NCI-H2196 (cell line): ENCODE data around the gene TMEM231.
A peak's percentile ranks its signal among the peaks of the same experiment; 100 is the strongest.
"Not testable (repeated sequence)": the region's sequence is repeated elsewhere in the genome, so short reads cannot be mapped to it uniquely, and the experiment has no call there.

Experiments used
- DNase-seq: peaks from one replicate; lab custom pipeline; 2025; ENCODE audit not compliant: unreplicated experiment; lab: John Stamatoyannopoulos, UW

Gene TMEM231

DNA sequence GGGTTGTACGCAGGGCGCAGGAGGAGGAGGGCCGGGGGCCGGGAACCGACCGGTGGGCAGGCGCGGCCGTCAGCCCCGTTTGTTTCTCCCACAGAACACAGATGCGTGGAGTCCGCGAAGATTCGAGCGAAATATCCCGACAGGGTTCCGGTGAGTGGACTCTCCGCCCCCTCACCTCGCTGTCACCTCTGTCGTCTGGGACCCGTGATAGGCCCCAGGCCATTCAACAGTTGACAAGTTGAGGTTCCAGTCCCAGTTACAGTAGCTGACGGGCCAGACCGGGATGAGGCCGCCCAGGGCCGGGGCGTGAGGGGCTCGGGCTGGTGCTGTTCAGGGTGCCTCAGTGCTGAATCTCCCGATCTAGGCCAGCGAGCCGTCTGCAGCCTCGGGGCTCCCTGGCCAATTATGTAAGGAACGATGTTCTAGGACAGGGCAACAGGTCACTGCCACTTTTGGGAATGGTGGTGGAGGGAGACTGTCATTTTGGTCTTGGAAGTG, 10.8 kb upstream of the TMEM231 start:
- no peak for DNase-seq

DNA sequence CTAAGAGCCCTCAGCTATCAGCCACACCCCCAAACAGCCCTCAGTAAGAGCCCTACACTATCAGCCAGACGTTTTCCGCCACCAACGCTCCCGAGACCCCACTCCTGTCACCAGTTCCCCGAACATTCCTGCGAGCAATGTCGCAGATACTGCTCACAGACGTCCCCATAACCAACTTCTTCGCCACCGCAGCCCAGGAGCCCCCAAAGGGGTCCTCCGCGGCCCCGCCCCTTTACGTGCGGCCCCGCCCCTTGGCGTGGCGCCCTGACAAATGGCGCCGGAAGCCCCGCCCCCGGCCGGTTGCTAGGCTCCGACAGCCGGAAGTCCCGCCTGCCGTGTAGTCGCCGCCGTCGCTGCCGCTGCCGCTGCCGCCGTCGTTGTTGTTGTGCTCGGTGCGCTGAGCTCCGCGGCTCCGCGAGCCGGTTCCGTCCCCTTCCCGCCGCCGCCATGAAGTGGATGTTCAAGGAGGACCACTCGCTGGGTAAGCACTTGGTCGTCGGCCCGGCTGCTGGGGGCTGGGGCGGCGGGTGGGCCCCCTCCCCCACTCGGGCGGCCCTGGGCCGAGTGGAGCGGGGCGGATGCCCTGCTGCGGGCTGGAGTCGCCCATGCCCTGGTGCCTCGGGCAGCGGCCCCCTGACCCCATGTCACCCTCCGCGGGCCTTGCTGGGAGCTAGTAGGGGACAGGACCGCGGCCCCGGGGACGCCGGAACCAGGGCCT, 10.1 kb upstream of the TMEM231 start, which contains the start of gene GABARAPL2:
GABARAPL2 (plus strand) TSS at position 340 of the 718 bp plus-strand sequence; CDS start at position 448, 108 bp downstream.
- DNase-seq = peak; percentile 62

DNA sequence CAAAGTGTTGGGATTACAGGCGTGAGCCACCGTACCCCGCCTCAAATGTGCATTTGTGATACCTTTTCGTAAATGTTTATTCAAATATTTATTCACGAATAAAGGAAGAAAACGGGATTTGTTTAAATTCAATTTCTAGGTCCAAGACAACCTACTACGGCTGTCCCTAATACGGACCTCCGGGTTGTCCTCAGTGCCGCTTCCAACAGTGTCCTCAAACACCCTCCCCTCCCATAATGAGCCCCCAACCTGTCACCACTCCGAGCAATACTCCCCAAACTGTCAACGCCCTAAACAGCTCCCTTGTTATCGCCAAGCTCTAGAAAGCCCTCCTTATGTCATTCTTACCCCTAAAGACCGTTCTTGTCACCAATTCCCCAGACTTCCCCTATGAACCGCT, 9.6 kb upstream of the TMEM231 start:
- no peak for DNase-seq

DNA sequence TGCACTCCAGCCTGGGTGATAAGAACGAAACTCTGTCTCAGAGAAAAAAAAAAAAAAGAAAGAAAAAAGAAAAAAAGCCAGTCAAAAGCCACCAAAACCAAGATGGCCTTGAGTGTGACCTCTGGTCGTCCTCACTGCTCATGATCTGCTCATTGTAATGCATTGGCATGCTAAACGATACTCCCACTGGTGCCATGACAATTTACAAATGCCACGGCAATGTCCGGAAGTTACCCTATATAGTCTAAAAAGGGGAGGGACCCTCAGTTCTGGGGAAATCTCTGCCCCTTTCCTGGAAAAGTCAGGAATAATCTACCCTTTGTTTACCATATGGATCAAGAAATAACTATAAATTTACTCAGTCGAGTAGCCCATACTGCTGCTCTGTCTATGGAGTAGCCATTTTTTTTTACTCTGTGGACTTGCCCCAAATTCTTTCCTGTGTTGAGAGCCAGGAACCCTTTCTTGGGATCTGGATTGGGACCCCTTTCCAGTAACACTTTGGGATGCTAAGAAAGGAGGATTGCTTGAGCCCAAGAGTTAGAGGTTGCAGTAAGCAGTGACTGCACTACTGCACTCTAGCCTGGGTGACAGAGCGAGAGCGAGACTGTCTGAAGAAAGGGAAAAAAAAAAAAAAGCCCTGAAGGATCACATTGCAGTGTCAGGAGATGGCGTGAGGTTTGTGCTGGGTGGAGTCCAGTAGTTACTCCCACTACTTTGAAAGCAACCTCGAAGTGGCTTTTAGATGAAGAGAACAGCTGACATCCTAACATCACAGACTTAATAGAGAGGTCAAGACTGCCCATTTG, 3.7 kb upstream of the TMEM231 start:
- DNase-seq = no peak

DNA sequence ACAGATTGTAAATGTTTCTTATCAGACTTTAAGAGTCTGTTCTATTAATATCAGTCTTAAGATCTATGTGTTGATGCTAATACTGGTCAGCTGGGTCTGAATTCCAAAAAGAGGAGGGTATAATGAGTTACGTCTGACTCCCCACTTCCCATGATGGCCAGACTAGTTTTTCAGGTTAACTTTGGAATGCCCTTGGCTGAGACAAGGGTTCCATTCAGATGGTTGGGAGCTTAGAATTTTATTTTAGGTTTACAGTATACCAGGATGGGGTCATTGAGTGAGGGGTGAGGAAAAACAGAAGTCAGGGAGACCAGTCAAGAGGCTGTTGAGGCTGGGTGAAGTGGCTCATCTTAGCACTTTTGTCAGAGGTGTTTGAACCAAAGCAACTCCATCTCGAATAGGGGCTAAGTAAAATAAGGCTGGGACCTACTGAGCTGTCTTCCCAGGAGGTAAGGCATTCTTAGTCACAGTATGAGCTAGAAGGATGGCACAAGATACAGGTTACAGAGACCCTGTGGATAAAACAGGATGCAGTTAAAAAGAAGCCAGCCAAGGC, 2.9 kb upstream of the TMEM231 start:
- no peak for DNase-seq

DNA sequence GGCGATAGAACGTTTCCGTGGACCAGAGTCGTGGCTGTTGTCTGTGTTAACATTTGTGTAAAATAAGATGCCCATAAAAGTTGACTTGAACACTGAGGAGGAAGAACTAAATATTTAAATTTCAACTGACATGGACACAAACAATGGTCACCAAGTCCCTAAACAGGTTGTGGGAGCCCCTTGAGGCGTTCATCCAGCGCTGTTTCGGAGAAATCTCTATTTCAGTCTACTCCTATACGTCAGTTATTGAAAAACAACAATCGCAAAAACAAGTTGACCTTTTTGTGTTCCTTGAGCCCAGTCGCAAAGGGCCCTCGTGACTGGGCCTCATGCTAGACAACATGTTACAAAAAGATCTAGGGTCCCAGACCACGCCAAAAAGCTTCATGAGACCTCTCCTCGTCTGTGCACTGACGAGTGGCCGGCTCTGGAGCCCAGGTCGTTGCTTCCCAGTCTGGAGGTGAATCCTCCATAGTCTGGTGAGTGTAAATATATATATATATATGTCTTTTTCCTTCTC, 439 bp upstream of the TMEM231 start:
- DNase-seq = no peak

DNA sequence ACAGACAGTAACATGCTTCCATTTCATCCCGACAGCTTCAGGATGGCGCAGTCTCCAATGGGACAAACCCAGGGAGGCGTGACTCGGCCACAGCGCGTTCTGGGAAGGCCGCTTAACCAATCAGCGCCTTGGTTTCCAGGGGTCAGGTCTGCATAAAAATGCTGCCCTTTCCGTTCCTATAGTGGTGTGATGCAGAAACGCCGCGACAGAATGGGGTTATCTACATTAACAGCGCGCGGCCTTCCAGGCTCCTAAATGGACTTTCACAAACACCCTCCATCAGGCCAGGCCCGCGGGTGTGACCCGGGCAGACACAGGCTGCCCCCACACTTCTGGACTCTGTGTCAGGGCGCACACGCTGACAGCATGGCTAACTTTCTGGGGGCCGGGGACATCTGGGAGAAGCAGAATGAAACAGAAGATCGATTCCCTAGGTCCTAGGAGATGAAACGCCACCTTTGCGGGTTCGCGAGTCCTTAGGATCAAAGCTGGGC, 792 bp downstream of the TMEM231 start:
- DNase-seq = peak; percentile 73

DNA sequence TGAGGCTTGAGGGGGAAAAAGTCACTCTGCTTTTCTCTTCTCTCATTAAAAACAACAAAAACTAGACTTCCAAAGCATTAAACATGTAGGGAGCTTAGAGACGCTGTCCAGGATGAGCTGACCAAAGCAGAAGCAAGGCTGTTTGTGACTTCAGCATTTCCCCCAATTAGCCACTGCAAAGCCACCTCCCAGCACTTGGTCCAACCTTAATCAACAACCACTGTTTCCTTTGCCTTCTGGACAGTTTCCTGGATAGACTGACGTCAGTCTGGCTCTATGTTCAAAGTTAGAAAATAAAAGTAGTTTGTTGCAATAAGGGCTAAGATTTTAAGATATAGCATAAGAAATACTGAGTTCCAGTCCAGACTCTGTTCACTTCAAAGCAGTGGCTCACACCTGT, 3.1 kb downstream of the TMEM231 start:
- DNase-seq = no peak

DNA sequence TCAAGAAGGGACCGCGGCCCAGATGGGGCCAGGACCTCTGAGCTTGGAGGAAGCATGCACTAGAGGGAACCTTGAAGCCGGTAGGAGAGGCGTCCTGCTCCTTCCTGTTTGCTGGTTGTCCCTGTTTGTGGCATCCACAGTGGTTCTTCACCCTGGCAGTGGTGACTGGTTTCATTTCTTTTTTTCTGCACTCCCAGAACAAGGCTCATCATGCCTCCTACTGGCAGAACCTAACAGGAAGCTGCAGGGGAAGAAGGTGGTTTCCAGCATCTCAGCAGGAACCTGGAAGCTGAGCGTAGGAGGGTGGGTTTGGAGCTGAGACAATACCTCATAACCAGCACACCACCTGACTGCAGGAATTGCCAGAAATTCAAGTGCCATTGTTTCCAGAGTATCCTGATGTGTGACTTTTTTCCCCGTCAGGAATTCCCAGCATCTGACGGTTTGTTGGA, 5.8 kb downstream of the TMEM231 start:
- peak; percentile 8 for DNase-seq

DNA sequence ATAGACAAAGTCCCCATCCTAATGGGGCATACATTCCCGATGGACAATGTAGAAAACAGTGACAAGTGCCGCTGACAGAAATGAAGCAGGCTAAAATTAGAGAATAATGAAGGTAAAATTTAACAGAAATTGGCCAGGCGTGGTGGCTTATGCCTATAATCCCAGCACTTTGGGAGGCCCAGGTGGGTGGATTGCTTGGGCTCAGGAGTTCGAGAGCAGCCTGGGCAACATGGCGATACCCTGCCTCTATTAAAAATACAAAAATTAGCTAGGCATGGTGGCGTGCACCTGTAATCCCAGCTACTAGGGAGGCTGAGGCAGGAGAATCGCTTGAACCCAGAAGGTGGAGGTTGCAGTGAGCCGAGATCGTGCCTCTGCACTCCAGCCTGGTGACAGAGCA, 7.6 kb downstream of the TMEM231 start:
- not testable (repeated sequence) for DNase-seq

DNA sequence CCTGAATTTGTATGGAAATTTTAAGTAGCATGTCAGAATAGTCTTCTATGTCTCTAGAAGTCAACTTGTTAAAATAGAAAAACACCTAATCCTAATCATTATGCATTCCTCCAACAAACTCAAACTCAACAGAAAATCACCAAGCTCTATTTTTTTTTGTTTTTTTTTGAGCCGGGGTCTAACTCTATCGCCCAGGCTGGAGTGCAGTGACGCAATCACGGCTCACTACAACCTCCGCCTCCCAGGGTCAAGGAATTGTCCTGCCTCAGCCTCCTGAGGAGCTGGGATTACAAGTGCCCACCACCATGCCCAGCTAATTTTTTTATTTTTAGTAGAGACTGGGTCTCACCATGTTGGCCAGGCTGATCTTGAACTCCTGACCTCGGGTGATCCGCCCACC, 9.8 kb downstream of the TMEM231 start:
- DNase-seq = no peak

DNA sequence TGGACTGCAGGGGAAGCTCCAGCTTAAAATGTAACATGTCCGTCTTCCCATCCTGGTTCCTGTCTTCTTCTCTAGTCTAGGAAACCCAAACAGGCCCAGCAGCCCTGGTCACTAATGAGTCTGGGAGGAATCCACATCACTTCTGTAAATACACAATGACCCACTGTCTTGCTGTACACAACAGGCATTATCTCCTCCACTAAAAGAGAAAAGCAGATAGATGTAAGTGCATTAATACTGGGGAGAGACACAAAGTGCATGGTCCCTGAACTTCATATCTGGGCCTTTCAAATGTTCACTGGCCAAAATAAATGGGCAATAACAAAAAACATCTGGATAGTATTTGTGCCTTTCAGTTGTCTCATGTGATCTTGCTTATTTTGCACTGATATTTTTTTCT, 10.2 kb downstream of the TMEM231 start:
- not testable (repeated sequence) for DNase-seq

DNA sequence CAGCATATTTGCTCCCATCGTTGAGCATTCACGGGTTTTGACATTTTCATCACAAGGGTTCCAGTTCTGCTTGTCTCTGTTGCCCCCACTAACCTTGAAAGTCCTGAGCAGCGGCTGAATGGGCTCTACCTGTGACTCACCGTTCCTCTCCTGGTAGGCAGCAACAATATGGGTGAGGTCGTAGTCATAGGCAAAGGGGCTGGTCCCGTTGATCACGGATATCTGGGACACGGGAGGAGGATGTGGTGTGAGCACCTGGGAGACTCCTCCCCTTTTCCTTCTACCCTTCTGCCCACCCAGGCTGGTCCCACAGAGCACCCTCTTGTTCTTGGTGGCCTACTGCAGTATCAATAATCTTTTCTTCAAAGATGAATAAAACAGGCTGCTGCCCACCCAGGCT, 13.6 kb downstream of the TMEM231 start:
- not testable (repeated sequence) for DNase-seq

DNA sequence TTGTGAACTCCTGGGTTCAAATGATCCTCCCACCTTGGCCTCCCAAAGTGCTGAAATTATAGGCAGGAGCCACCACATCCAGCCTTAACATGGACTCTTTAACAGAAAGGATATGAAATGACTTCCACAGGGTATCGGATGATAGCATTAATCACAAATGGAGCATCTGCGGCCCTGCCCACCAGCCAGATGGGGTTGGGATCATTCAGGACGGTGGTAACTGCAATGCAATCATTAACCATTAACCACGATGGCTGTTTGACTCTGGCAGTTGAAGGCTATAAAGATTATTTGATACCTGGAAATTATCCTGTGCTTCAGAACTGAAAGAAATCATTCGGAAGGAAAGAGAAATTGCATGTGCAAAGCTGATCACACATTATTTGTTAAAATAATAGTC, 14.8 kb downstream of the TMEM231 start:
- no peak for DNase-seq

DNA sequence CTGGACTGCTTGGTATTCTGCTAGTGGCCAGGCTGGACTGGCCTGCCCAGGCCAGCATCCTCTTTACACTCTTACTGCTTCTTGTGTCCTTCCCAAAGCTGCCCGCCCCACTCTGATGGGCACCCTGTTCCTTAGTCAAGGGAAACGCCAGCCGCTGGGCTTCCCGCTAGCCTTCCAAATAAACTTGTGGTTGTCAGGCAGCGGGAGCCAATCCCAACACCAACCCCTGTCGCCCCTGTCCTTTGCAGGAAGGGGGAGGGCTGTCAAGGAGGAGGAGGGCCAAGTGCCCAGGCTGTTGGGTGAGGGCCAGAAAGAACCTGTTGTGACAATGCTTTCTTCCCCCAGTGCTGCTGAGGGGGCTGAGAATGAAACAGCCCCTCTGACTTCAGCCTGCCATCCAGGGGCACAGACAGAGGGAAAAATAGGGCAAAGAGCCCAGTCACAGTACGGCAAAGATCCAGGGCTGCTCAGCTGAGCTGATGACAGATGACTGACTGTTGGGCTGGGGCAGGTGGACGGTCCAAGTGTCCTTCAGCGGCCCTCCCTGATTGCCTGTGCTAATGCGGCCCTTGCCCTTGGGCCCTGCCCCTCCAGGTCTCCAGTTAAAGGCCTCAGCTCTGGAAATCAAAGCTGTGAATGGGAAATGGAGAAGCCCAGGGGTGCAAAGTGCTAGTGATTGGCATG, 17.0 kb downstream of the TMEM231 start:
- not testable (repeated sequence) for DNase-seq

DNA sequence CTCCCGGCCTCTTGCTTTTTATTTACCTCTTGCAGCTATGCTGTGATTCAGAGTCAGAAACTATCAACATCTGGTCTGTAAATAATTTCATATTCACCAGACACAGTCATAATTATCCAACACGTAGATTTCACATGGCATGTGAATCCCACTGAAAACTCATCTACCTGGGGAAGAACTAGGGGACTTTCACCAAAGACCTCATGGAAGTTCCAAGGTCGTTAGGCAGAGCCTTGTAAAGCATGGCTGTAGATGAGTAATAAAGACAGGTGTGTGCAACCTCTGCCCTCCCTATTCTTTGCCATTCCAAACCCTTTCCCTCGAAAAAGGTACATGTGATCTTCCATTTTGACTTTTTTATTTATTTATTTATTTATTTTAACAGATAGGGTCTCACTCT, 18.3 kb downstream of the TMEM231 start:
- DNase-seq = no peak

DNA sequence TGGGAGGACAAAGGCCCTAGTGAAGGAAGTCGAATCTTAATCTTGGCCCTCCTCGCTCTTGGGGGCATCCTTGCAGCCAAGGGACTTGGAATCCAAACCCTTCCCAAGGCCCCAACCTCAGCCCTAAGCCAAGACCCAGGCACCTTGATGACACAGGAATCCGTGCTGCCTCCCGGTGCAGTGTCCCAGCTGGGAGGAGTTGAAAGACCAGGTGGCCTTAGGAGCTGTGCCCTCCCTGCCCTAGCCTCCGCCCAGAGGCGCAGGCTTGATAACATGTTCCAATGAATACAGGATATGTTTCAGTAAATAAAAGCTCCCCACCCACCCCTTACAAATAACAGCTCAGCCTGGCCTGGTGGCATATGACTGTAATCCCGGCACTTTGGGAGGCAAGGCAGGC, 20.2 kb downstream of the TMEM231 start, which contains the start of gene CHST5:
CHST5 (minus strand) TSS at position 208 of the 400 bp plus-strand sequence. CDS start 5,724 bp downstream, outside the sequence.
- DNase-seq = no peak

DNA sequence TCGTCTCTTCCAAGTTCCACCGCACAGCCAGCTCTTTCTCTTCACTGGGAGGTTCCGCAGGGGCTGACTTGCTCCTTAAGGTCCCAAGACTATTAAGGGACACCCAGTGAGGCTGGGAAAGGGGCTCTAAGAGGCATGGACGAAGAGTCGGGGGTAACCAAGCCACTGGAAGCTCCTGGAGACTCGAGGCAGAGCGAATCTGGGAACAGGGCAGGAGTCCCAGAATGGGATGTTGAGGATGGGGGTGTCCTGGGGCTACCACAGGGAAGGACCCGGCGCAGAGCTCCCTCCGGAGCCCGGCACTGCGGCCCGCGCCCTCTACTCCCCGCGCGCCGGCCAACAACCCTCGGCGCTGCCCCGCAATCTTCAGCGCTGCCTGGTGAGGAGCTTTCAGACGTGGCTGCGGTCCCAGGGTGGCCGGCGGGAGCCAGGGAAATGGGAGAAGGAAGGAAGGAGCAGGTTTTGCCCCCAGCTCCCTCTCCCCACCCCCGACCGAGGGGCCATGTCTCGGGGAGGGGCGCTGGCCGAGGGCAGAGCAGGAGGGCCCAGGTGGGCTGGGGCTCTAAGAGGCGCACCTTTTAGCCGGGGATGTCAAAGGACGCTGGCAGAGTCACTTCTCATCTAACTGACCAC, 20.7 kb downstream of the TMEM231 start:
- no peak for DNase-seq

DNA sequence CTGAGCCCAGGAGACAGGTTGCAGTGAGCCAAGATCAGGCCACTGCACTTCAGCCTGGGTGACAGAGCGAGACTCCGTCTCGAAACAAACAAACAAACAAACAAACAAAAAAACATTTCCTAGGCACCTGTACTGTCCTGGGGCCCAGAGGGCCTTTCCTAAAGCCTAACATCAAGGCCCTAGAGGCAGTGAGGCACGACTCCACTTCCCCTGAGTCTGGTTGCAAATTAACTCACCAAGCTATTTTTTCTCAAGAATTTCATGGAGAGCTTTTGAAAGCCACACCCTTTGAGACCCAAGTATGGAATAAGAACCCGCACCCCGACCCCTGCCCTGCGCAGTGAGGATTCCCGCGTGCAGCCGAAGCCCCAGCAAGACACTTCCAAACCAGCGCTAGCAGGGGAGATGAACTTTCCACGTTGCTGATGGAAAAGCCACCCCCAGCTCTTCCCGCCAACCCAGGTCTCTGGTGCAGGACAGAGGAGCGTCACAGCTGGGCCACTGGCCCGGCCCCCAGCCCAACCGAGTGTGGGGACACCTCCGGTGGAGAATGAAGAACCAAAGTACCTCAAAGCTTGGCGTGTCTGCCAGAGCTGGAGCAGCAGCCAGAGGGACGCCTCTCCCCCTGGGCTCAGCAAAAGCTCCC, 21.4 kb downstream of the TMEM231 start:
- no peak for DNase-seq

DNA sequence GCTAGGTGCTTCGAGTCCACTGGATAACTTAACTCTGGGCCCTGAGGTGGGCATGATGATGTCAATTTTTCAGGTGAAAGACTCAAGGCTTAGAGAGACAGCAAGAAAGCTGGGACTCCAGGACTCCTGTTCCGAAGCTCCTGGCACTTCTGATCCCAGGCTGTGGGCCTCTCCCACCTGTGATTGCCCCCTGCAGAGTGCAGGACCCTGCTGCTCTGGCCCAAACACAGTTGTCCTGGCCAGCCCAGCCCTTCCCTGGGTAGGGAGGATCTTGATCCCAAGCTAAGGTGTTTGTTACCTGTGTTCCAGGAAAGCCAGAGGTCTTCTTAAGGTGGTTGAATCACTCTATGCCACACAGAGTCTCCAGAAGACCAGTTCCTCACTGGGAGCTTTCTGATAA, 23.3 kb downstream of the TMEM231 start:
- DNase-seq = no peak
